Fibroblast of skin of right quadriceps (primary cell): ENCODE measurements around the gene UBR7.
A peak's percentile ranks its signal among the peaks of the same experiment; 100 is the strongest.

Source experiments
- DNase-seq: peaks from one replicate; pipeline ENCODE4 v3.0.0-alpha.2; 2013

Gene UBR7

GRCh38 chr14:93263416-93263815, 56.4 kb downstream of the UBR7 start:
- DNase-seq: no peak

GRCh38 chr14:93266127-93266526, 59.1 kb downstream of the UBR7 start:
- no peak for DNase-seq

GRCh38 chr14:93267149-93267711, 60.2 kb downstream of the UBR7 start:
- DNase-seq: no peak

- DNase-seq: no peak
Measured at GRCh38 chr14:93268406-93268805, 61.4 kb downstream of the UBR7 start.

DNA sequence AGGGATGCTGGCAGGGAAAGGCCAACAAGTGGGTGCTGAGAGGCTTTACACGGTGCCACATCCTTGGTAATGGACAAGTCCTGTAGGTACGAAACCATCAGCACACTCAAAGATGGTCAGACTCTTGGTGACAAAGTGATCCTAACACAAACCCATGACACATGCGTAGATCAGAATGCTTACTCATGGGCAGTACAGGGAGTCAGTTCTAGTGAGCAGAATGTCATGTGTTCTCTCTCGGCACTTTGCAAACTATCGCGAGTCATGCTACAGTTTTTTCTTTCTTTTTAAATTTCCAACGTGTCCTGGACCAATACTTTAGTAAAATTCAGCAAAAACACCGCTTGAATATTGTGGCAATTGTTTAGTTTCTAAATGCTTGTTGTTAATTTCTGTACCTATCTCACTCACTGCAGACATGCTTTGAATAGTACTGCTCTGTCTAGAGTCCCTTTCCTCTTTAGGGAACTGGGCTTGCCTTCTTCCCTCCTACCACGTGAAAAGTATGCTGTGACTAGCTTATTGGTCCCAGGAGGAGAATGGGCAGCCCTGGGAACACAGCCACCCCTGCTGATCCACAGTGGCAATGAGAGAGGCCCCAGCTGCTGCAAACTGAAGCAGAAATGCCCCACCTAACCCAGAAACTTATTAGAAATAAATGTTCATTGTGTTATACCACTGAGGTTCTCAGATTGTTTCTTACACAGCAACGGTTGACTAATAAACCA, 62.4 kb downstream of the UBR7 start:
- DNase-seq: peak; percentile 59

- DNase-seq: no peak
Measured at GRCh38 chr14:93271111-93271510, 64.1 kb downstream of the UBR7 start.

GRCh38 chr14:93274055-93274806, 67.2 kb downstream of the UBR7 start:
- DNase-seq: no peak

GRCh38 chr14:93276031-93276716, 69.1 kb downstream of the UBR7 start:
- no peak for DNase-seq
